ENCODE results near the gene WDR87. TPM values are rescaled to one million over a fixed set of nuclear protein-coding genes. Genes with fewer than 3 reads are reported as not detected.

Gene WDR87
- polyA plus RNA-seq, 1 donor from 2014 or later, result not detected

DNA sequence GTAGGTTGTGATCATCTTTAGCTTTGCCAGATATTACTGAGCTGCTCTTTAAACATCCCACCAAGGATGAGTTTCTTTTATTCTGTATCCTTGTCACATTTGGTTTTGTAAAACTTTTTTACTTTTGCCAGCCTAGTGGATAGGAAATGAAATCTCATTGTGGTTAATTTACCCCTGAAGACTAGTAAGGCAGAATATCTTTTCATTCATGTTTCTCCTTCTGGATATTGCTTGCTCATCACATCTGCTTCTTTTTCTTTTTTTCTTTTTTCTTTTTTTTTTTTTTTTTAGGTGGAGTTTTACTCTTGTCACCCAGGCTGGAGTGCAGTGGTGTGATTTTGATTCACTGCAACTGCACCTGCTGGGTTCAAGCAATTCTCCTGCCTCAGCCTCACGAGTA is 32.0 kb upstream of the WDR87 start:
- Mint-ChIP-seq H3K4me1 (peaks cover 26 to 52% (median 44%) of the 10 kb centered on the region in 3 donors), H3K27ac (peak overlapping the region in 2 of 3 donors; percentile 89 to 93), H3K36me3 (peaks cover 8% of the 10 kb centered on the region), H3K9me3 (no peaks in the 10 kb centered on the region), H3K4me3 (peak overlapping the region in 2 of 4 donors; percentile 29 to 33), H3K27me3 (no peaks in the 10 kb centered on the region)

DNA sequence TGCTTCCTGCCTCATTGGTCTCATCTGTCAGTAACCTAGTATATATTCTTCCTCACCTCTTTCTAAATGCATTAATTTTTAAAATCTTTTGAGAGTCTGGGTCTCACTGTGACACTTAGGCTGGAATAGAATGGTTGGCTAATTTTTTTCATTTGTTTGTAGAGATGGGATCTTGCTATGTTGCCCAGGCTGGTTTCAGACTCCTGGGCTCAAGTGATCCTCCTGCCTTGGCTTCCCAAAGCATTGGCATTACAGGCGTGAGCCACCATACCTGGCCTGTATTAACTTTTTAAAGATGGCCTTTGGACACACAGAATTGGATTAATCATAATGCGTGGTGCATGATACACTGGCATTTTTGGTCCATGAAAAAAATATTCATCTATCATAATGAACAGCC is 30.5 kb upstream of the WDR87 start:
- peaks cover 32 to 58% (median 45%) of the 10 kb centered on the region in 3 donors for H3K4me1 Mint-ChIP-seq
- H3K4me3 Mint-ChIP-seq, result no peak overlapping the region
- H3K27me3 Mint-ChIP-seq, result no peaks in the 10 kb centered on the region
- peak overlapping the region in 1 of 3 donors; percentile 31 for H3K27ac Mint-ChIP-seq
- H3K36me3 Mint-ChIP-seq, result peaks cover 6% of the 10 kb centered on the region
- H3K9me3 Mint-ChIP-seq, result no peaks in the 10 kb centered on the region

GRCh38 chr19:37936166-37936565 is 29.8 kb upstream of the WDR87 start:
- Mint-ChIP-seq H3K4me1 (peaks cover 35 to 55% (median 42%) of the 10 kb centered on the region in 3 donors), H3K36me3 (peaks cover 5% of the 10 kb centered on the region)

GRCh38 chr19:37935341-37935740 is 28.9 kb upstream of the WDR87 start:
- Mint-ChIP-seq H3K27me3 (no peaks in the 10 kb centered on the region), H3K27ac (no peak overlapping the region), H3K4me1 (peaks cover 42 to 49% (median 44%) of the 10 kb centered on the region in 3 donors), H3K9me3 (no peaks in the 10 kb centered on the region), H3K4me3 (peak overlapping the region in 1 of 4 donors; percentile 52), H3K36me3 (peaks cover 5% of the 10 kb centered on the region)

More at GRCh38 chr19:37936166-37936565, 29.8 kb upstream of the WDR87 start:
- Mint-ChIP-seq H3K27me3 (no peaks in the 10 kb centered on the region), H3K9me3 (no peaks in the 10 kb centered on the region), H3K27ac (no peak overlapping the region), H3K4me3 (no peak overlapping the region)

DNA sequence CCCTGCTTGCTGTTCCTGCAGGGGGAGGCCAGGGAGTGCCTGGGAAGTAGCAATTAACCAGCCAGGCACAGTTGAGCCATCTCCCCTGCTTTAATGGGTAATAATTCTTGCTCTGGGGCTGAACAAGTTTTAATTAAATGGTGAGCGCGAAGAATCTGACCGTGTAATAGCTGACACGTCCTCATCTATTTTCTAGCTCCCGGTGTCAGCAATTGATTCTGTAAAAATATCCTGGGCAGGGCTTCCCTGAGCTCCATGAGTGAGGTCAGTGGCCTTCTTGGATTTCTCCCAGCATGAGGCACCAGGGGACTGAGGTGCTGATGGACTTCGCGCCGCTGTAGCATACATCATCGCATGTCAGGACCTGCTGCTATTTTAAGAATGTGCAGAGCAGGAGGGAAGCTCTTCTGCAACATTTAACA is 27.6 kb upstream of the WDR87 start:
- H3K27me3 Mint-ChIP-seq, result no peaks in the 10 kb centered on the region
- H3K4me3 Mint-ChIP-seq, result peak overlapping the region; percentile 46 to 95 (median 78)
- peaks cover 39 to 49% (median 45%) of the 10 kb centered on the region in 3 donors for H3K4me1 Mint-ChIP-seq
- no peaks in the 10 kb centered on the region for H3K9me3 Mint-ChIP-seq
- H3K27ac Mint-ChIP-seq, result peak overlapping the region in 2 of 3 donors; percentile 83 to 85
- H3K36me3 Mint-ChIP-seq, result peaks cover 5% of the 10 kb centered on the region

DNA sequence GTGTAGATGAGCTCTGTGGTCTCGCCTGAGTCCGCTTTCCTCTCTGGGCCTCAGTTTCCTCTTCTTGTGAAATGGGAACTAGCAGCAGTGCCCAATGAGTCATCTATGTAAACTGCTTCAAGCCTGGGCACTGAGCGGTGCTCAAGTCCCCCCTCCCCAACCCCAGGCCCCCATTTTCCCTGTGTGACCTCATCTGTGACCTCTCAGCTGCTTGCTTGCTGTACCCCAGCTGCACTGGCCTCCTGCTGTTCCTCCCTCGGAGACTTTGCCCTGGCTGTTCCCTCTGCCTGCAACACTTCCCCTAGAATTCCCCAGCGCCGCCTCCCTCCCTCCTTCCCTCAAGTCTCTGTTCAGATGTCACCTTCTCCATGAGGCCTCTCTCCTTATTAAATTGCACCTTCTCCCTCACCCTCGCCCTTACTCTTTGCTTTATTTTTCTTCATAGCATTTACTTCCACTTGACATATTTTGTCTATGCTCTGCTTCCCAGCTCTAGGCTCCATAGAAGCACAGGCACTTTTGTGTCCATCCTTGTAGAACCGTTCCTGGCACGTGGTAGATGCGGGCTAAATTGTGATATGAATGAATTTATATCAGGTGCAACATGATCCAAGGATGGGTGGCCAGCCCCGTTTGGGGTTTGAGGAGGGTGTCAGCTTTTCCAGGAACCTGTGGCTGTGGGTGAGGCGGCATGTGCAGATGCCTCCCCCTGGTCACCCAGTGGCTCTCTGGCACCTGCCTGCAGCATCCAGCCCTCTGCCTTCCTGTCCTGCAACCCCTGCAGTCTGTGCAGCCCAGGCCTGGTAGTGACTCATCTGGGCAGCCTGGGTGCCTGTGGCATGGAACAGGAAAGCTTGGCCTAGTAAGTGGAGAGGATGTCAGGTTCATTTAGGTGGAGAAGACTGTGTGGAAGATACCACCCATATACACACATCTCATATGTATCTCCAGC is 26.9 kb upstream of the WDR87 start:
- Mint-ChIP-seq H3K27ac (peak overlapping the region; percentile 83 to 96 (median 85)), H3K36me3 (peaks cover 4% of the 10 kb centered on the region), H3K4me1 (peaks cover 40 to 51% (median 46%) of the 10 kb centered on the region in 3 donors), H3K27me3 (no peaks in the 10 kb centered on the region), H3K9me3 (no peaks in the 10 kb centered on the region), H3K4me3 (peak overlapping the region; percentile 67 to 95 (median 85))

GRCh38 chr19:37931881-37932655 is 25.7 kb upstream of the WDR87 start:
- H3K27me3 Mint-ChIP-seq, result no peaks in the 10 kb centered on the region
- H3K36me3 Mint-ChIP-seq, result peaks cover 4% of the 10 kb centered on the region
- H3K4me3 Mint-ChIP-seq, result peak overlapping the region; percentile 67 to 95 (median 85)

DNA sequence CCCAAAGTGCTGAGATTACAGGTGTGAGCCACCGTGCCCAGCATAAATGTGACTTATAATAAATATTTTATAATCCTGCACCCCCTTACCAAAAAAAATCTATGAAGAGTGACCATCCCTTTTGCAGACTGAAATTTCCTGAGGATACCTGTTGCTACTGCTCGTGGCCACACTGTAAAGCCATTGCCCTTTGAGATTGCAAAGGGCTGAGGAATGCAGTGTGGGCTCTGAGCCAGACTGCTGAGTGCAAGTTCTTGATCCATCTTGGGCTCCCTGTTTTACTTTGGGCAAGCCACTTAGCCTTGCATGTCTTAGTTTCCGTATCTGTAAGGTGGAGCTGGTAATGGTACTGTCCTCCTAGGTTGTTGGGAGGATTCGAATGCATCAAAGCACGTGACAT is 24.0 kb upstream of the WDR87 start:
- Mint-ChIP-seq H3K4me1 (peaks cover 43 to 61% (median 57%) of the 10 kb centered on the region in 3 donors), H3K27ac (peak overlapping the region; percentile 32 to 82 (median 76)), H3K4me3 (peak overlapping the region in 2 of 4 donors; percentile 14 to 27), H3K9me3 (no peaks in the 10 kb centered on the region), H3K27me3 (no peaks in the 10 kb centered on the region), H3K36me3 (peaks cover under 1% of the 10 kb centered on the region)

More at GRCh38 chr19:37931881-37932655, 25.7 kb upstream of the WDR87 start:
- peaks cover 36 to 53% (median 48%) of the 10 kb centered on the region in 3 donors for H3K4me1 Mint-ChIP-seq
- H3K9me3 Mint-ChIP-seq, result no peaks in the 10 kb centered on the region
- peak overlapping the region; percentile 83 to 96 (median 90) for H3K27ac Mint-ChIP-seq

DNA sequence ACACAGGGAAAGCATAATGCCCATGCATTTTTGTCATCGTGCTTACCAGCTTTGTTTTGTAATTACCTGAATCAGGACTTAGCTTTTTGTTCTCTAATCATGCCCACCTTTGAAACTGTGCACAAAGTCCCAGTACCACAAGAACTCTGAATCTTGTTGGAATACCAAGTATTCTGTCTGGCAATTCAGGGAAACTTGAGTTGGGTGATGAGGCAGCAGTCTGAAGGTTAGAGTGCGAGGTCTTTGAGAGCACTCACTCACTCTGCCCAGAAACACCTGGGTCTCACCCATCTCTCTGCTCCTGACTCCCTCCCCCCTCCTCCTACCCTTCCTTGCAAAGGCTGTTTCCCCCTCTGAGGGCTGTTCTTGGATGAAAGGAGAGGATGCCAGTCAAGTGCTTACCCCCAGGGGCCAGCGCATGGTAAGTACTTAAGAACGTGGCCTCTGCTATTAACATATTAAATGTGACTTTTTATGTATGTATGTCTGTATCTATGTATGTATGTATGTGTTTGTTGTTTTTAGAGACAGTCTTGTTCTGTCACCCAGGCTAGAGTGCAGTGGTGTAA is 23.0 kb upstream of the WDR87 start:
- H3K9me3 Mint-ChIP-seq, result peaks cover 0 to 2% (median 0%) of the 10 kb centered on the region in 3 donors
- H3K27ac Mint-ChIP-seq, result peak overlapping the region in 2 of 3 donors; percentile 76 to 77
- peaks cover 42 to 66% (median 57%) of the 10 kb centered on the region in 3 donors for H3K4me1 Mint-ChIP-seq
- H3K4me3 Mint-ChIP-seq, result peak overlapping the region in 3 of 4 donors; percentile 21 to 87 (median 47)
- no peaks in the 10 kb centered on the region for H3K27me3 Mint-ChIP-seq
- peaks cover 2% of the 10 kb centered on the region for H3K36me3 Mint-ChIP-seq

- Mint-ChIP-seq H3K4me3 (peak overlapping the region; percentile 47 to 89 (median 82)), H3K4me1 (peaks cover 35 to 61% (median 57%) of the 10 kb centered on the region in 3 donors), H3K36me3 (peaks cover 2% of the 10 kb centered on the region), H3K9me3 (peaks cover 0 to 2% (median 0%) of the 10 kb centered on the region in 3 donors), H3K27ac (peak overlapping the region; percentile 77 to 99 (median 95)), H3K27me3 (no peaks in the 10 kb centered on the region)
Measured at GRCh38 chr19:37928527-37929286, 22.3 kb upstream of the WDR87 start.

DNA sequence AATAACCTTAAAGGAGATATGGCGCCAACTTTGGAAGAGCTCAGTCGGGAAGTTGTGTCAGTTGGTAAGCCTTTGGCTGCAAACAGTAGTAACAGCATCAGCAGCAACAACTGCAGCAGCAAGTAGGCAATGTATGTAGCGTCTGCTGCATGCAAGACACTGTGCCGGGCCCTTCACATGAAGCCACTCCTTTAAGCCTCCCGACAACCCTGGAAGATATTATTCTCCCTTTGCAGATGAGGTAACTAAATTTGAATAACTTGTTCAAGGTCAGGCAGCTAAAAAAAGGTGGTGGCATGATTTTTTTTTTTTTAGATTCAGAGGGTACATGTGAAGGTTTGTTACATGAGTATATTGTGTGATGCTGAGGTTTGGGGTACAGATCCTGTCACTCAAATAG is 20.3 kb upstream of the WDR87 start:
- H3K4me3 Mint-ChIP-seq, result peak overlapping the region; percentile 32 to 87 (median 71)
- H3K9me3 Mint-ChIP-seq, result peaks cover 0 to 2% (median 0%) of the 10 kb centered on the region in 3 donors
- no peaks in the 10 kb centered on the region for H3K27me3 Mint-ChIP-seq
- H3K36me3 Mint-ChIP-seq, result peaks cover 2% of the 10 kb centered on the region
- peaks cover 24 to 57% (median 55%) of the 10 kb centered on the region in 3 donors for H3K4me1 Mint-ChIP-seq
- peak overlapping the region; percentile 38 to 87 (median 77) for H3K27ac Mint-ChIP-seq

- Mint-ChIP-seq H3K27ac (peak overlapping the region; percentile 38 to 87 (median 77)), H3K4me3 (peak overlapping the region; percentile 32 to 87 (median 71)), H3K4me1 (peaks cover 24 to 59% (median 55%) of the 10 kb centered on the region in 3 donors), H3K9me3 (peaks cover 0 to 2% (median 0%) of the 10 kb centered on the region in 3 donors), H3K27me3 (no peaks in the 10 kb centered on the region), H3K36me3 (peaks cover 2% of the 10 kb centered on the region)
Measured at GRCh38 chr19:37926255-37926654, 19.9 kb upstream of the WDR87 start.

GRCh38 chr19:37925212-37925611 is 18.8 kb upstream of the WDR87 start:
- H3K4me3 Mint-ChIP-seq, result peak overlapping the region; percentile 10 to 48 (median 20)
- peaks cover 2% of the 10 kb centered on the region for H3K36me3 Mint-ChIP-seq
- H3K9me3 Mint-ChIP-seq, result peaks cover 0 to 2% (median 0%) of the 10 kb centered on the region in 3 donors
- H3K4me1 Mint-ChIP-seq, result peaks cover 34 to 63% (median 56%) of the 10 kb centered on the region in 3 donors
- H3K27me3 Mint-ChIP-seq, result no peaks in the 10 kb centered on the region
- peak overlapping the region in 2 of 3 donors; percentile 38 to 68 for H3K27ac Mint-ChIP-seq
